GM10266 (cell line): ENCODE data around the gene CDC42EP2.

Experiments
- DNase-seq: peaks from one replicate; pipeline ENCODE4 v3.0.0; 2012; ENCODE audit errors: extremely low spot score
- TF ChIP-seq, protein P1 (sequence below): IDR thresholded peaks from 2 replicates; pipeline ENCODE4 v1.5.1; 2012; ENCODE audit warnings: mild to moderate bottlenecking, low read depth; ENCODE audit not compliant: control insufficient read depth, insufficient read depth; ENCODE audit errors: missing control alignments

The CDC42EP2 gene

DNA sequence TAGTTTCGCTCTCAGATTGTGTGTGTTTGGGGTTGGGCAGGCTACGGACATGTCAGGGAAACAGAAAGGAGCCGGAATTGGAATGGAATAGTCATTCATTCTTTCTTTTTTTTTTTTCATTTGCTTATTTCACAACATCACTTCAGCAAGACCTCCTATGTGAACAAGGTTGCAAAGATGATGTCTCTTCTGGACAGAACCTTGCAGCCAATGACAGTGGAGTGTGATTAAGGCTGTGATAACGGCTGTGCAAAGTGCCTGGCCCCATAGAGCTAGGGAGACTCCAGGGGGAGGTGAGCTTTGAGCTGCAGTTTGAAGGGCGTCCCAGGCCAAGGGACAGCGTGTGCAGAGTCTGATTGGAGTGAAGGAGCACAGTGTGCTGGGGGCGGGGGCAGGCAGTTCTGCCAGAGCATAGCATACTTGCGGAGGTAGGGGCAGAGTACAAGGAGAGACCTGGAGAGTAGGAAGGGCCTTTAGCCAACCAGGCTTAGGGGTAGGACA, 43.2 kb downstream of the CDC42EP2 start:
- no peak for DNase-seq
- TF ChIP-seq, protein P1, sequence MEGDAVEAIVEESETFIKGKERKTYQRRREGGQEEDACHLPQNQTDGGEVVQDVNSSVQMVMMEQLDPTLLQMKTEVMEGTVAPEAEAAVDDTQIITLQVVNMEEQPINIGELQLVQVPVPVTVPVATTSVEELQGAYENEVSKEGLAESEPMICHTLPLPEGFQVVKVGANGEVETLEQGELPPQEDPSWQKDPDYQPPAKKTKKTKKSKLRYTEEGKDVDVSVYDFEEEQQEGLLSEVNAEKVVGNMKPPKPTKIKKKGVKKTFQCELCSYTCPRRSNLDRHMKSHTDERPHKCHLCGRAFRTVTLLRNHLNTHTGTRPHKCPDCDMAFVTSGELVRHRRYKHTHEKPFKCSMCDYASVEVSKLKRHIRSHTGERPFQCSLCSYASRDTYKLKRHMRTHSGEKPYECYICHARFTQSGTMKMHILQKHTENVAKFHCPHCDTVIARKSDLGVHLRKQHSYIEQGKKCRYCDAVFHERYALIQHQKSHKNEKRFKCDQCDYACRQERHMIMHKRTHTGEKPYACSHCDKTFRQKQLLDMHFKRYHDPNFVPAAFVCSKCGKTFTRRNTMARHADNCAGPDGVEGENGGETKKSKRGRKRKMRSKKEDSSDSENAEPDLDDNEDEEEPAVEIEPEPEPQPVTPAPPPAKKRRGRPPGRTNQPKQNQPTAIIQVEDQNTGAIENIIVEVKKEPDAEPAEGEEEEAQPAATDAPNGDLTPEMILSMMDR, result no peak

DNA sequence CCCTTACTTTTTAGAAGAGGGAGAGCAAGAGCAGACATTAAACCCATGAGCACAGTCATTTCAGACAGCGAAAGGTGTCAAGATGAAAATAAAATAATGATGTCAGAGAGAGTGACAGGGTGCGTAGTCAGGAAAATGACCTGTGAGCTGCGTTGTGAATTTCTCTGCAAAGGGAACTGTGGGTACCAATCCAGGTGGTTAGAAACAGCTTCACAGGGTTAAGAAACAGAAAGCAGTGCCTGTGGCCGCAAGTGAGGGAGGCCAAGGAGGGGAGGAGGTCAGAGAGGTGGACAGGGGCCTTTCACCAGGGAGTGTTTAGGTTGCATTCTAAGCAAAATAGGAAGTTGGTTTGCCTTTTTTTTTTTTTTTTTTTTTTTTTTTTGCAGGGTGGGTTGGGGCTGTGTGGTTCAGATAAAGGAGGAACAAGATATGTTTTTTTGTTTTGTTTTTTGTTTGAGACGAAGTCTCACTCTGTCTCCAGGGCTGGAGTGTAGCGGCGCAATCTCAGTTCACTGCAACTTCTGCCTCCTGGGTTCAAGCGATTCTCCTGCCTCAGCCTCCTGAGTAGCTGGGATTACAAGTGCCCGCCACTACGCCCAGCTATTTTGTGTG, 47.8 kb downstream of the CDC42EP2 start:
- TF ChIP-seq, protein P1, result no peak
- peak; percentile 79 for DNase-seq

DNA sequence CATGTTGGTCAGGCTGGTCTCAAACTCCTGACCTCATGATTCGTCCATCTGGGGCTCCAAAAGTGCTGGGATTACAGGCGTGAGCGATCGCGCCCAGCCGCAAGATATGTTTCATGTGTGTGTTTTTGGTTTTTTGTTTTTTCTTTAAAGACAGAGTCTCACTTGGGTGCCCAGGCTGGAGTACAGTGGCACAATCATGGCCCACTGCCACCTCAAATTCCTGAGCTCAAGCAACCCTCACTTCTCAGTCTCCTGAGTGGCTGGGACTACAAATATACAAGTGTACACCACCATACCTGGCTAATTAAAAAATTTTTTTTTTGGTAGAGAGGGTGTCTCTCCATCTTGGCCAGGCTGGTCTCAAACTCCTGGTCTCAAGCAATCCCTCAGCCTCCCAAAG, 48.3 kb downstream of the CDC42EP2 start:
- DNase-seq, result no peak
- TF ChIP-seq, protein P1, result no peak

DNA sequence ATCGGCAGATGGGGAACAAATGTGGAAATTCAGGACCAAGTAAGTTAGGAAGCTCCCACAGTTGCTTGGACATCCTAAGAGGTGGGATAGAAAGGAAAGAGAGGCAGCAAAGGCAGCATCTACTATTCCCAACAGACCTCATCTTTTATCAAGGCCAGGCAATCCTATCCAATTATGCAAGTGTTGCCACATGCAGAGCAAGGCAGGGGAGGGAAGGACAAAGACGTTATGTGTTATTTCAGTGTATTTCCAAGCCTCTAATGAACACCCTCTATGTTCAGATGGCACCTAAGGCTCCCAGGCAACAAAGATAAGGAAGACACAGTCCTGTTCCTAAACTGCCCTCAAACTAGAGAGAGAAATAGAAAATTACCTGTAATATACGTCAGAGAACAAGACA, 49.1 kb downstream of the CDC42EP2 start:
- TF ChIP-seq, protein P1, result no peak

GRCh38 chr11:65366340-65366773, 51.7 kb downstream of the CDC42EP2 start:
- TF ChIP-seq, protein P1, result peak; percentile 72
- DNase-seq, result peak; percentile 83

More for the DNA sequence above, 49.1 kb downstream of the CDC42EP2 start:
- DNase-seq, result no peak

DNA sequence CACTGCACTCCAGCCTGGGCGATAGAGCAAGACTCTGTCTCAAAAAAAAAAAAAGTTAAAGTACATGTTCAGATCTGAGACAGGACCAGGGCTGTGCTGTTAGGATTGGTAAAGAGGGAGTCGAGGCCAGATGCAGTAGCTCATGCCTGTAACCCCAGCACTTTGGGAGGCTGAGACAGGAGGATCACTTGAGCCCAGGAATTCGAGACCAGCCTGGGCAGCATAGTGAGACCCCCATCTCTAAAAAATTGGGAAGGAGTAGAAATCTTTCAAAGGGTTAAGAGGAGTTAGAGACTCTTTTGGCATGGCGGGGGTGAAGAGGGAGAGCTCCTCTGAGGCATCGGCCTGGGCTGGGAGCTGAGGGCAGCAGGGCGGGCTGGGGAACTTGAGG, 56.0 kb downstream of the CDC42EP2 start:
- no peak for DNase-seq

More for the DNA sequence above, 56.0 kb downstream of the CDC42EP2 start:
- TF ChIP-seq, protein P1, result no peak
